OCI-LY7 (cell line): ENCODE measurements around the gene BRINP2. TPM values are rescaled to one million over a fixed set of nuclear protein-coding genes. Genes with fewer than 3 reads are reported as not detected.

Experiments used
- BruUV-seq: library from RNA; stranded (reverse); fragments of 400-500 nt; replicated peaks from 2 replicates; lab custom pipeline; 2021; lab: Mats Ljungman, UMichigan
- CTCF ChIA-PET: fragments of 300-600 bp; sonication (Branson Sonifier 250); formaldehyde crosslinking; loops from one replicate; lab custom pipeline; 2022; ENCODE audit warnings: antibody characterized with exemption; ENCODE audit not compliant: unreplicated experiment; lab: Charles Lee
- POLR2A ChIA-PET: fragments of 300-600 bp; sonication (Branson Sonifier 250); formaldehyde crosslinking; loops from one replicate; lab custom pipeline; 2022; ENCODE audit warnings: antibody characterized with exemption; lab: Charles Lee
- DNase-seq: peaks from one replicate; pipeline ENCODE4 v3.0.0-alpha.2; 2015; ENCODE audit warnings: low spot score
- H2AFZ ChIP-seq: fragments of 200-600 bp; sonication (generic), shearing (Covaris generic); 2 replicates; pipeline ENCODE4 v1.6.1; 2014; ENCODE audit warnings: mild to moderate bottlenecking, antibody characterized with exemption, low read length, moderate library complexity
- H3K27ac ChIP-seq: fragments of 200-600 bp; sonication (generic); 2 replicates; pipeline ENCODE4 v1.5.1; 2014; ENCODE audit warnings: mixed run types, low read depth, mild to moderate bottlenecking, moderate library complexity, low read length, inconsistent platforms; ENCODE audit not compliant: poor library complexity, severe bottlenecking
- H3K36me3 ChIP-seq: fragments of 200-600 bp; sonication (generic); 2 replicates; pipeline ENCODE4 v1.6.1; 2014; ENCODE audit warnings: mild to moderate bottlenecking, antibody characterized with exemption, low read length, moderate library complexity, mixed read lengths; ENCODE audit not compliant: insufficient read depth
- H3K4me1 ChIP-seq: fragments of 200-600 bp; sonication (generic); 2 replicates; pipeline ENCODE4 v1.5.1; 2014; ENCODE audit warnings: mild to moderate bottlenecking, low read length; ENCODE audit not compliant: insufficient read depth, poor library complexity, severe bottlenecking
- H3K4me2 ChIP-seq: fragments of 200-600 bp; sonication (generic); 2 replicates; pipeline ENCODE4 v1.6.1; 2014; ENCODE audit warnings: mild to moderate bottlenecking, low read length
- H3K4me3 ChIP-seq: fragments of 200-600 bp; sonication (generic); 2 replicates; pipeline ENCODE4 v1.5.1; 2014; ENCODE audit warnings: mild to moderate bottlenecking, low read depth, low read length; ENCODE audit not compliant: poor library complexity, severe bottlenecking
- H3K79me2 ChIP-seq: fragments of 200-600 bp; sonication (generic); 2 replicates; pipeline ENCODE4 v1.6.1; 2016; ENCODE audit warnings: low read depth, mild to moderate bottlenecking, low read length, moderate library complexity, mixed read lengths; ENCODE audit not compliant: insufficient read depth
- H3K9me2 ChIP-seq: fragments of 200-600 bp; sonication (generic); 2 replicates; pipeline ENCODE4 v1.6.1; 2016; ENCODE audit warnings: mild to moderate bottlenecking, low read length, mixed read lengths; ENCODE audit not compliant: insufficient read depth
- H3K9me3 ChIP-seq: fragments of 200-600 bp; sonication (generic); 2 replicates; pipeline ENCODE4 v1.6.1; 2014; ENCODE audit warnings: mild to moderate bottlenecking, mixed run types, low read length, mixed read lengths
- H4K20me1 ChIP-seq: fragments of 200-600 bp; sonication (generic); 2 replicates; pipeline ENCODE4 v1.6.1; 2014; ENCODE audit warnings: mild to moderate bottlenecking, antibody characterized with exemption, low read length, moderate library complexity, mixed read lengths; ENCODE audit not compliant: insufficient read depth
- CTCF ChIP-seq: fragments of 200-600 bp; sonication (generic); conservative IDR thresholded peaks from 2 replicates; pipeline ENCODE4 v1.5.1; 2014; ENCODE audit warnings: mild to moderate bottlenecking, antibody characterized with exemption, low read length, moderate library complexity, mixed read lengths
- EZH2phosphoT487 ChIP-seq: fragments of 200-600 bp; sonication (generic); IDR thresholded peaks from 2 replicates; pipeline ENCODE4 v1.6.1; 2018; ENCODE audit warnings: low read depth, borderline replicate concordance, mild to moderate bottlenecking, mixed run types, antibody characterized with exemption, low read length, moderate library complexity, mixed read lengths
- intact Hi-C: fragments of 100-400 bp; cut with micrococcal nuclease; formaldehyde crosslinking; loops from one replicate; pipeline ENCODE4 v1.10.0; 2022; ENCODE audit not compliant: unreplicated experiment
- total RNA-seq, 2 experiments: library from RNA; depleted of rRNA in 1 of 2; stranded (reverse); fragments of >200 nt in 1 of 2; shearing (Covaris generic) in 1 of 2; gene quantifications; 2 replicates each; pipeline ENCODE4 v1.2.3, GENCODE V29; 2014 to 2022

Gene BRINP2
- total RNA-seq, 2 experiments from 2014 or later = not detected

- TF ChIP-seq EZH2phosphoT487 (no peak), CTCF (no peak)
Observed at GRCh38 chr1:177124577-177125278, 46.0 kb upstream of the BRINP2 start.

GRCh38 chr1:177126267-177126666, 44.5 kb upstream of the BRINP2 start:
- H3K4me2 ChIP-seq = no peak overlapping the region
- DNase-seq = no peak
- no peaks in the 10 kb centered on the region for H3K36me3 ChIP-seq
- no peaks in the 10 kb centered on the region for H3K4me1 ChIP-seq
- no peak overlapping the region for H2AFZ ChIP-seq
- H3K4me3 ChIP-seq = no peak overlapping the region
- H3K27ac ChIP-seq = no peak overlapping the region
- H3K79me2 ChIP-seq = no peaks in the 10 kb centered on the region
- no peaks in the 10 kb centered on the region for H3K9me2 ChIP-seq
- no peaks in the 10 kb centered on the region for H3K9me3 ChIP-seq
- CTCF ChIA-PET = no interaction called here
- TF ChIP-seq EZH2phosphoT487 = no peak
- no peak for TF ChIP-seq CTCF
- BruUV-seq = no TSS peak
- no peaks in the 10 kb centered on the region for H4K20me1 ChIP-seq
- POLR2A ChIA-PET = no interaction called here
- intact Hi-C loops = no loop called here

More at GRCh38 chr1:177124577-177125278, 46.0 kb upstream of the BRINP2 start:
- no peaks in the 10 kb centered on the region for H3K9me2 ChIP-seq
- CTCF ChIA-PET = no interaction called here
- H3K4me3 ChIP-seq = no peak overlapping the region
- intact Hi-C loops = no loop called here
- POLR2A ChIA-PET = no interaction called here
- no peaks in the 10 kb centered on the region for H3K4me1 ChIP-seq
- H3K9me3 ChIP-seq = no peaks in the 10 kb centered on the region
- no peaks in the 10 kb centered on the region for H3K79me2 ChIP-seq
- H3K36me3 ChIP-seq = no peaks in the 10 kb centered on the region
- no peak overlapping the region for H3K27ac ChIP-seq
- H3K4me2 ChIP-seq = no peak overlapping the region
- no TSS peak for BruUV-seq
- H4K20me1 ChIP-seq = no peaks in the 10 kb centered on the region
- no peak for DNase-seq
- H2AFZ ChIP-seq = no peak overlapping the region

GRCh38 chr1:177128665-177129281, 42.0 kb upstream of the BRINP2 start:
- Histone ChIP-seq H3K4me2 (no peak overlapping the region), H3K9me2 (no peaks in the 10 kb centered on the region), H3K27ac (no peak overlapping the region), H3K79me2 (no peaks in the 10 kb centered on the region), H3K4me1 (no peaks in the 10 kb centered on the region), H2AFZ (no peak overlapping the region), H3K36me3 (no peaks in the 10 kb centered on the region), H3K4me3 (no peak overlapping the region), H3K9me3 (no peaks in the 10 kb centered on the region), H4K20me1 (no peaks in the 10 kb centered on the region)
- no peak for DNase-seq
- CTCF ChIA-PET = no interaction called here
- no TSS peak for BruUV-seq
- TF ChIP-seq CTCF = no peak
- TF ChIP-seq EZH2phosphoT487 = no peak
- POLR2A ChIA-PET = interaction anchor here (0.6 kb wide), 1 partner anchor 29 kb away, joined by 3 read pairs; no protein-coding TSS in a partner anchor
- intact Hi-C loops = no loop called here
